ENCODE data around the gene MAST2.

MAST2 gene

DNA sequence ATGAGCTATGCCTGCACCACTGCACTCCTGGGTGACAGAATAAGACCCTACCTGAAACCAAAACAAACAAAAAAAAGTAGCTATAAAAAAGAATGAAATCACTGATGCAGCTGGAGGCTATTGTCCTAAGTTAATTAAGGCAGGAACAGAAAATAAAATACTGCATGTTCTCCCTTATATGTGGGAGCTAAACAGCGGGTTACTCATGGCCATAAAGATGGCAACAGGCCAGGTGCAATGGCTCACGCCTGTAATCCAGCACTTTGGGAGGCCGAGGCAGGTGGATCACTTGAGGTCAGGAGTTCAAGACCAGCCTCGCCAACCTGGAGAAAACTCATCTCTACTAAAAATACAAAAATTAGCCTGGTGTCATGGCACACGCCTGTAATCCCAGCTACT is 176.4 kb downstream of the MAST2 start:
- no peak for DNase-seq (ENCODE audit: low read depth in 2 of 2)

DNA sequence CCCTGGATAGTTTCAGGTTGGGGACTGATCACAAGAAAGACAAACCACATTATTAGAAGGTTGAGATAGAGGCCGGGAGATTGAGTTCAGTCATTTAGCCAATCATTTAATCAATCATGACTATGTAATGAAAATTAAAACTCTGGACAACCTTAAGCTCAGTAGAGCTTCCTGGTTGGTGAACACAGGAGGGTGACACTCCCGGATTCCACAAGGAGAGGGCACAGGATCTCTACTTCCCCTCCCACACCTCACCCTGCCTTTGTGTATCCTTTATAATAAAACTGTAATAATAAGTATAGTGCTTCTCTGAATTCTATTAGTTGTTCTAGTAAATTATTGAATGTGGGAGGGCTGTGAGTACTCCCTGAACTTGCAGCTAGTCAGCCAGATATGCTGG is 178.9 kb downstream of the MAST2 start:
- no peak for DNase-seq (ENCODE audit: low read depth in 2 of 2)

DNA sequence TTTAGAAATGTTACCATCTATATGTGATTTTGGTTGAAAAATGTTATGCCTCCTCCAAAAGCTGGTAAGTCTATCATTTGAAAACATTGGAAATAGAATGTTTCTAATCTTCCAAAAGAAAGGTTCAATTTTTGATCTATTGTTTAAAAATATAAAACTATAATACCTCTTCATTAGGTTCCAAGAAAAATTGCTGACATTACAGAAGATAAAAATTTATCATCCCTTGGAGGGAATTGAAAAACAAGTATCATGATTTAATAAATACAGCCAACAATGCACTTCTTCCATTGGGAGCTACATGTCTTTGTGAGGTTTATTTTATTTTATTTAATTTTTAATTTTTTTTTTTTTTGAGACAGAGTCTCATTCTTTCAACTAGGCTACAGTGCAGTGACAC is 180.6 kb downstream of the MAST2 start:
- DNase-seq (ENCODE audit: low read depth in 2 of 2), result no peak

DNA sequence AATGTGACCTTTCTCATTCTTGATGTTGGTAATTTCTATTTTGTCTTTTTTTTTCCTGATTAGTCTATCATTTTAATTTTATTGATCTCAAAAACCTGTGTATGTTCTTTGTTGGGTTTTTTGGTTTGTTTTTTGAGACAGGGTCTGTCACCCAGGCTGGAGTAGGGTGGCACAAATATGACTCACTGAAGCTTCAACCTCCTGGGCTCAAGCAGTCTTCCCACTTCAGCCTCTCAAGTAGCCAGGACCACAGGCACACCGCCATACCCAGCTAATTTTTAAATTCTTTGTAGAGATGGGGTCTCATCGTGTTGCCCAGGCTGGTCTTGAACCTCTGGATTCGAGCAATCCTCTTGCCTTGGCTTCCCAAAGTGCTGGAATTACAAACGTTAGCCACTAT is 183.8 kb downstream of the MAST2 start:
- no peak for DNase-seq (ENCODE audit: low read depth in 2 of 2)

DNA sequence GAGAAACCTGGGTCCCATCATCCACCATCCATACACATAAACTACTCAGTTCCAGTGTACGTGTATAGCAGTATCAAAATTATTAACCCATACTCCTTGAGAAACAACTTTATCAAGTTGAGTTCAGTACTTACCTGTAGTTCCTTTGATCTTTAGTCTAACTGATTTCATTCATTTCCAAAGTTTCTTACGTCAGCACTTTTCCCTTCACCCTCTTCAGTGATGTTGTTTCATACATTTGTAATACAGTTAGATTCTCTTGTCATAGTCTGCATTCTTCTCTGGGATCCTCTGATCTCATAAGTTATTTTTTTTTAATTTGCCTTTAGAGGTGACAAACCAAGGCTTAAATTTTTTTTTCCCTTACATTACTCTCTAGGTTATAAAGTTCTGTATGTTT is 185.8 kb downstream of the MAST2 start:
- DNase-seq (ENCODE audit: low read depth in 2 of 2), result no peak

- no peak for DNase-seq (ENCODE audit: low read depth in 2 of 2)
Observed at GRCh38 chr1:45994423-45994822, 191.0 kb downstream of the MAST2 start.

- no peak for DNase-seq (ENCODE audit: low read depth in 2 of 2)
Observed at GRCh38 chr1:45995298-45995697, 191.9 kb downstream of the MAST2 start.

DNA sequence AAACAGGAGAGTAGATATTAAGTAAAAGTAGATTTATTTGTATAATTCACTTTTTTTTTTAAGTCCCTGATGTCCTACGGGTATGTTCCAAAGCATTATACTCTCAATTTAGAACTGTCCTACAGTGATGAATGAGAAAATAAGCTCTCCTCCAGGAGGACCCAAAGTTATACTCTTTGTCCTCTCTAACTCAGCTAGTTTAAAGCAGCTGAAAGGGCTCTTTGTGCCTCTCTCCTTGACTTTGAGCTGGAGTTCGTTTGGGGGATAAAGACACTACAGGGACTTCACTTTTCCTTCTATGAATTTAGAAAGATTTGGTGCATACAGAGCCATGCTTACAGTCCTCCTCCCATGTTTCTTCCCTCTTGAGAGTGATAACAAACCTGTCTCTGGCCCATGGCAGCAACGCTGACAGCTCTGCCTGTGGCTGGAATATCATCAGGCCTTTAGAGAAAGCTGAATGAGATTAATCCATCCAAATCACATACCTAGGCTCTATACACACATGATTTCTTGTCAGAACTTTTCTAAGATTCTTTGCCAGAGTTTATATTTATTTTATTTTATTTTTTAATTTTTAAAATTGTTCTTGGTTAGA is 194.7 kb downstream of the MAST2 start:
- no peak for DNase-seq (ENCODE audit: low read depth in 2 of 2)

- no peak for DNase-seq (ENCODE audit: low read depth in 2 of 2)
Observed at GRCh38 chr1:45999507-45999906, 196.1 kb downstream of the MAST2 start.

DNA sequence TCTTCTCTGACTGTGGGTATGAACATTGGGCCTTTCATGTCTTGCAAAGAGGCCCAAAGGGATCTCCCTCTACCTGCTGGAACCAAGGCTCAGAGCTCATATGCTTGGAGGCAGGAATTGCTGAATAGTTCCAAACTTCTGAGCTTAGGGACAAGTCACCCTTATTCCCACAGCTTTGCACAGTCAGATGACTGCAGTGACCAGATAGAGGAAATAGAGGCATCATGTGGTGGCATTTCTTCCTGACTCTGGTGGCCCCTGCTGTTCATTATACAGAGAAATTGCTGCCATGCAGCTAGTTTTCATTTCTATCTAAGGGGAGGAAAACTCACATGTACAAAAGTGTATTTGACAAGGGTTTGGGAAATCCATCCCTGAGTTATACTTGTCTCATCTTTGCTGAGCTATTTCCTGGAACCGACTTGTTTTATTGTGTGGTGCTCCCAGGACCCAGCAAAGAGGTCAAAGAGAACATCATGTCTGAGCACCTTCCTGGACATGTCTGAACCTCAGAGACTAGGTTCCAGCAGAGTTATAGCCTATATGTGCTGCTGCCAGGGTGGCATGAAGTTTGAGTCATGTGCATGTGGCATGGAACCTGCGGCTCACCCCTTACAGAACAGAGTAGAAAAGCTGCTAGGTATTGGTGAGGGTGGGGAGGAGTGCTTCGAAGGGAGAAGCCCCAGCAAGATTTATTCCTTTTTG is 197.8 kb downstream of the MAST2 start:
- DNase-seq (ENCODE audit: low read depth in 2 of 2), result no peak

DNA sequence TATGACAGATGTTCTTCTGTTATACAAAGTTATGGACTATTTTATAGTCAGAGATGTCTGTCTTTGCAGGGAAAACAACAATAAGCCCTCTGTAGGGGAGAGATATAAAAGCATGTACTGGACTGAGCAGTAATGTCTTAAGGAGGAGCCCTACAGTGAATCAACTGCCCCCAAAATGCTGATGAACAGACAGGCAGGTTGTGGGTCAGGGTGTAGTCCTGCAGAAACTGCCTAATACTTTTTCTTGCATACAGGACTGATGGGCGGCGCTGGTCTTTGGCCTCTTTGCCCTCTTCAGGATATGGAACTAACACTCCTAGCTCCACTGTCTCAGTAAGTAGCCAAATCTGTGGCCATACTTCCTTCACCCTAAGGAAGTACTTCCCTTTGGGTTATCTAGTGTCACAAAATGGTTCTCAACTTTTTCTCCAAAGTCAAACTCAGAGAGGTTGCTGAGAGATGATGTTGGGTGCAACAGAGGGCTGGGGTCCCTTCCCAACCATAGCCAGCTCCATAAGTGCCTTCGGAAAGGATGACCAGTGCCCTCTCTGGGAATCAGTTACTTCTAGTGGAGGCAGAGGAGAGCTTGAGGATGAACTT is 199.2 kb downstream of the MAST2 start:
- DNase-seq (ENCODE audit: low read depth in 2 of 2), result no peak

- no peak for DNase-seq (ENCODE audit: low read depth in 2 of 2)
Observed at GRCh38 chr1:46003315-46003714, 199.9 kb downstream of the MAST2 start.

- DNase-seq (ENCODE audit: low read depth in 2 of 2), result no peak
Observed at GRCh38 chr1:46004492-46004891, 201.1 kb downstream of the MAST2 start.

DNA sequence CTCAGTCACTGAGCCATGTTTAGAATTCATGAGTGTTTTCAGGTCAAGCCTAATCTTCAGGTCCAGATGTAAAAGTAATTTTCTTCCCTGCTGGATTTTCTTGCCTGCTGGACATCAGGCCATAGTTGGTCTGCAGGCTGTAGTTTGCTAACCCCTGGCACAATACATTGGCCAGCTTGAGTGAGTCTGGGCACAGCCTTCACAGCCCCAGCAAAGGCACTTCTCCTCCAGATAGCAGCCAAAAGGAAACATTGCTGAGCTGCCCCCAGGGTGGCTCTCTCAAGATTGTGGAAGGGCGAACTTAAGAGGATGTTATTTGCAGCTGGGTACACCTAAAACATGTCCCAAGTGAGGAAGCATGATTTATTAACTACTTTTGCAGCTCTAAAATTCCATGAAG is 202.2 kb downstream of the MAST2 start:
- DNase-seq (ENCODE audit: low read depth in 2 of 2), result no peak

DNA sequence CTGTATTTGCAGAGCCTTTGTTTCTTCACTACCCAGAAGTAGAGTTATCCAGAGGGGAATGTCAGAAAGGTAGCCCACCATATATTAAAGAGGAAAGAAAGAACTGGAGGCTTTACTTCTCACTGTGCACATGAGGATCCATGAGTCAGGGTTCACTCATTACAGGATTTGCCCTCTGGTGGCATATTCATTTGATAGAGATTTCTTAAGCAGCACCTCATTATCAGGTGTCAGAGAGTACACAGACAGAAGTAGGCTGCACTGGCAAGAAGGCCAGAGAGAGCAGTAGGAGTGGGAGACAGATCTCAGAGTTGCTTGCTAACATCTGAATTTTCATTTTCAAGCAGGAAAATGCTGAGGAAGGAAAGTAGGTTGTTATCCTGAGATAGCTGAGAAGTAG is 205.2 kb downstream of the MAST2 start:
- DNase-seq (ENCODE audit: low read depth in 2 of 2), result no peak

- no peak for DNase-seq (ENCODE audit: low read depth in 2 of 2)
Observed at GRCh38 chr1:46010611-46011010, 207.2 kb downstream of the MAST2 start.

- no peak for DNase-seq (ENCODE audit: low read depth in 2 of 2)
Observed at GRCh38 chr1:46011121-46011695, 207.8 kb downstream of the MAST2 start.

DNA sequence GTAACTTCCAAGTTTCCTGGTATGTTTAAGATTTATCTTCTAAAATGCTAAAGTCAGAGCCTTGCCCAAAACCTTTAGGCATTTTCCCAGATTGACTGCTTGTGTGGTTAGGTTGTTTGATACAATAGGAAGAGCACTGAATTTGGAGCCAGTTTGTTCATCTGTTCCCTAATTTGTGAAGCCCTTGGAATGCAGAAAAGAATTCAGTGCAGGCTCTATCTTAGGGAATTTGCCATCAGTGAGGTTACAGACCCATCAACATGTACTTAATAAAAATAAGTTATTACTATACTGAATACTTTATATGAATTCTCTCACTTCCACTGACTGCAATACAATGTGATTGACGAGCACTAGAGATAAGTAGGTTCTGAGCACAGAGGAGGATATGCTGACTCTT is 208.8 kb downstream of the MAST2 start:
- DNase-seq (ENCODE audit: low read depth in 2 of 2), result peak; percentile 26 to 33

DNA sequence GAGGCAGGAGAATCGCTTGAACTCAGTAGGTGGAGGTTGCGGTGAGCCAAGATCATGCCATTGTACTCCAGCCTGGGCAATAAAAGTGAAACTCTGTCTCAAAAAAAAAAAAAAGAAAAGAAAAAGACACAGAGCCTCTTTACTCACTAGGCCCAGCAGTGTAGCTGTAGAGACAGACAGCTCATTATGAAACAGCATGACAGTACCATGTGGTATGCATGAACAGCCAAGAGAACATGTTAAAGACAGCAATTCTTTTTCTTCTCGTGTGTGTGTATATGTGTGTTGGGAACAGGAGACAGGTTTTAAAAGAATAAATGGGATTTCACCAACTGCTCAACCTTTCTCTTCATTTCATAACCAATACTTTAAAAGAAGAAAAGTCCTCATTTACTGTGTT is 210.2 kb downstream of the MAST2 start:
- no peak for DNase-seq (ENCODE audit: low read depth in 2 of 2)

DNA sequence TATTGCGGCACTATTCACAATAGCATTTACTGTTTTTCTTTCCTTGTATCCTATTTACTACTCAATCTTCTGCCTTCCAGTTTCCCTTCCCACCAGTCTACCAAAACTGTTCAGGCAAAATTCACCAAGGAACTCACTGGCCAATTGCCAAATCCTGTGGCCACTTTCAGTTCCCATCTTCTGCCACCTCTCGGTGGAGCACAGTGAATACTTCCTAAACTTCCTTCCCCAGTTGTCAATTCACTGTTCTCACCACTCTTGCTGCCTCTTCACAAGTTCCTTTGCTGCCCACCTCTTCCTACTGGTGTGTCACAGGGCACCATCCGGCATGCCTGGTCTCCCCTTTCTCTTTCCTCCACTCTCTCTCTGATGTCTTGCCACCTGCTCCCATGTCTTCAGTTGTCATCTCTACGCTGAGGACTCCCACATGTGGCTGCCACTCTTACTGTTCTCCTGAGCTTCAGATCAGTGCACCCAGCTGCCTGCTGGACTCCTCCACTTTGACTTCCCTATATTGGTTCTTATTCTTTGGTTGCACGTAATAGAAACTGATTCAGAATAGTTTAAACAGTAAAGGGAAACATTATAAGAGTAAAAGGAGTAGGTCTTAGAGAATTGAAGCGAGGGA is 214.6 kb downstream of the MAST2 start:
- no peak for DNase-seq (ENCODE audit: low read depth in 2 of 2)

GRCh38 chr1:46019348-46019747 is 215.9 kb downstream of the MAST2 start:
- DNase-seq (ENCODE audit: low read depth in 2 of 2), result no peak

- DNase-seq (ENCODE audit: low read depth in 2 of 2), result no peak
Observed at GRCh38 chr1:46020010-46020409, 216.6 kb downstream of the MAST2 start.
